HG02763 (cell line): ENCODE measurements around the gene CLDN17.

Source experiments
- ATAC-seq: cut with Tn5 transposase; IDR thresholded peaks from one replicate; pipeline ENCODE4 v1.9.1; 2021; ENCODE audit warnings: mild to moderate bottlenecking, moderate library complexity; ENCODE audit not compliant: unreplicated experiment

Gene CLDN17

GRCh38 chr21:30166705-30167104 lies at the start of gene CLDN17:
TSS of gene CLDN17 (minus strand) at chr21:30166805. CDS start at chr21:30166617, 188 bp downstream.
- no peak for ATAC-seq

- no peak for ATAC-seq
Measured at GRCh38 chr21:30216041-30216723, 49.6 kb upstream of the CLDN17 start, which contains the start of gene CLDN8. TSS of gene CLDN8 (minus strand) at chr21:30216097. CDS start at chr21:30215925, 172 bp downstream.

- ATAC-seq = no peak
Measured at GRCh38 chr21:30211071-30211470, 44.5 kb upstream of the CLDN17 start.

GRCh38 chr21:30209601-30210000 lies 43.0 kb upstream of the CLDN17 start:
- ATAC-seq = no peak

GRCh38 chr21:30207252-30207579 lies 40.6 kb upstream of the CLDN17 start:
- no peak for ATAC-seq

- no peak for ATAC-seq
Measured at GRCh38 chr21:30206551-30207251, 40.1 kb upstream of the CLDN17 start.

GRCh38 chr21:30200000-30200399 lies 33.4 kb upstream of the CLDN17 start:
- ATAC-seq = no peak

- ATAC-seq = no peak
Measured at GRCh38 chr21:30194701-30195299, 28.2 kb upstream of the CLDN17 start.

- ATAC-seq = no peak
Measured at GRCh38 chr21:30193201-30193600, 26.6 kb upstream of the CLDN17 start.

- ATAC-seq = no peak
Measured at GRCh38 chr21:30190554-30190953, 23.9 kb upstream of the CLDN17 start.

- no peak for ATAC-seq
Measured at GRCh38 chr21:30189773-30190172, 23.2 kb upstream of the CLDN17 start.

GRCh38 chr21:30186242-30186641 lies 19.6 kb upstream of the CLDN17 start:
- ATAC-seq = no peak

GRCh38 chr21:30168086-30168485 lies 1.5 kb upstream of the CLDN17 start:
- ATAC-seq = no peak

GRCh38 chr21:30166171-30166570 lies 434 bp downstream of the CLDN17 start:
- ATAC-seq = no peak

GRCh38 chr21:30164796-30165195 lies 1.8 kb downstream of the CLDN17 start:
- no peak for ATAC-seq

- no peak for ATAC-seq
Measured at GRCh38 chr21:30153697-30154340, 12.8 kb downstream of the CLDN17 start.

GRCh38 chr21:30152792-30153191 lies 13.8 kb downstream of the CLDN17 start:
- no peak for ATAC-seq

- ATAC-seq = no peak
Measured at GRCh38 chr21:30148906-30149305, 17.7 kb downstream of the CLDN17 start.

- ATAC-seq = no peak
Measured at GRCh38 chr21:30146558-30147282, 19.9 kb downstream of the CLDN17 start.

GRCh38 chr21:30138483-30138882 lies 28.1 kb downstream of the CLDN17 start:
- ATAC-seq = no peak

GRCh38 chr21:30129246-30129645 lies 37.4 kb downstream of the CLDN17 start:
- no peak for ATAC-seq
